Small intestine (tissue), 16 donors: ENCODE measurements around the gene RABL3. TPM values are rescaled to one million over a fixed set of nuclear protein-coding genes. Genes with fewer than 3 reads are reported as not detected.
A peak's percentile ranks its signal among the peaks of the same experiment; 100 is the strongest.
"Not testable (repeated sequence)": the region's sequence is repeated elsewhere in the genome, so short reads cannot be mapped to it uniquely, and the experiment has no call there.

Experiments
- DNase-seq, 2 donors: peaks; one replicate each; pipeline versions ENCODE4 v3.0.0 to v3.0.0-alpha.2; 2013
- FAIRE-seq: peaks from 2 replicates; lab custom pipeline; 2012; peaks lifted over from hg19 to GRCh38; lab: Jason Lieb, UNC
- H3K27ac ChIP-seq, 3 donors: one replicate each; pipeline ENCODE4 v1.5.1; 2013; ENCODE audit warnings: low read length in 2 of 3, mild to moderate bottlenecking in 2 of 3, control low read depth in 1 of 3, inconsistent platforms in 1 of 3, low read depth in 1 of 3, moderate library complexity in 1 of 3
- H3K27me3 ChIP-seq, 3 donors: one replicate each; pipeline ENCODE4 v1.6.1; 2013; ENCODE audit warnings: low read length in 3 of 3, inconsistent platforms in 1 of 3; ENCODE audit not compliant: control insufficient read depth in 3 of 3, insufficient read depth in 3 of 3
- H3K36me3 ChIP-seq, 3 donors: one replicate each; pipeline ENCODE4 v1.6.1; 2013; ENCODE audit warnings: low read length in 3 of 3, inconsistent platforms in 1 of 3, low read depth in 1 of 3, mild to moderate bottlenecking in 1 of 3, moderate library complexity in 1 of 3; ENCODE audit not compliant: control insufficient read depth in 3 of 3, insufficient read depth in 2 of 3
- H3K4me1 ChIP-seq, 3 donors: one replicate each; pipeline ENCODE4 v1.6.1; 2013; ENCODE audit warnings: low read length in 2 of 3, inconsistent platforms in 1 of 3, low read depth in 1 of 3, mild to moderate bottlenecking in 1 of 3, moderate library complexity in 1 of 3; ENCODE audit not compliant: control insufficient read depth in 3 of 3, insufficient read depth in 2 of 3
- H3K4me3 ChIP-seq, 3 donors: one replicate each; pipeline ENCODE4 v1.5.1; 2013; ENCODE audit warnings: low read length in 3 of 3, control low read depth in 1 of 3, inconsistent platforms in 1 of 3, low read depth in 1 of 3, mild to moderate bottlenecking in 1 of 3, moderate library complexity in 1 of 3
- H3K9me3 ChIP-seq, 2 donors: one replicate each; pipeline ENCODE4 v1.6.1; 2013; ENCODE audit warnings: low read depth in 1 of 2, low read length in 1 of 2; ENCODE audit not compliant: control insufficient read depth in 2 of 2, insufficient read depth in 1 of 2
- WGBS, 3 donors: extraction: QIAGEN DNeasy Blood & Tissue Kit; methylation state at CpG; one replicate each; pipeline ENCODE4 v1.1.7; 2013; 5-methylcytosine and 5-hydroxymethylcytosine counted together
- long read RNA-seq, 10 donors: transcript quantifications; one replicate each; lab custom pipeline, GENCODE V29; 2026
- polyA plus RNA-seq, 4 donors: library from polyadenylated mRNA; stranded (reverse) in 3 of 4; unstranded in 1 of 4; fragments of 200-250 nt in 3 of 4; fragments of 120-200 nt in 1 of 4; gene quantifications; one replicate each; pipeline versions ENCODE4 v1.2.1 to v1.2.3, GENCODE V29; 2013
- donor health status: healthy with polysubstance abuse.
- donor health status: control.
- donor health status: control.
- donor health status: Bipolar disorder and iron deficiency.
- donor health status: healthy.

Gene RABL3, protein sequence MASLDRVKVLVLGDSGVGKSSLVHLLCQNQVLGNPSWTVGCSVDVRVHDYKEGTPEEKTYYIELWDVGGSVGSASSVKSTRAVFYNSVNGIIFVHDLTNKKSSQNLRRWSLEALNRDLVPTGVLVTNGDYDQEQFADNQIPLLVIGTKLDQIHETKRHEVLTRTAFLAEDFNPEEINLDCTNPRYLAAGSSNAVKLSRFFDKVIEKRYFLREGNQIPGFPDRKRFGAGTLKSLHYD
- 10 to 100 TPM in 2 of 4 donors, 1 to 10 TPM in 2; 7.6 to 20.8 (median 10.2) TPM for polyA plus RNA-seq
- long read RNA-seq, donor 1: 0 reads
- long read RNA-seq, donor 2, partial matches to known transcripts: 0 of 5 reads
- long read RNA-seq, donor 2, other reads (novel, unspliced or antisense): 0 of 5 reads
- long read RNA-seq, donor 3, partial matches to known transcripts: 0 of 4 reads
- long read RNA-seq, donor 3, other reads (novel, unspliced or antisense): 0 of 4 reads
- long read RNA-seq, donor 4: 0 reads
- long read RNA-seq, donor 5, partial matches to known transcripts: 0 of 1 reads
- long read RNA-seq, donor 5, other reads (novel, unspliced or antisense): 0 of 1 reads
- long read RNA-seq, donor 6, partial matches to known transcripts: 0 of 4 reads
- long read RNA-seq, donor 6, other reads (novel, unspliced or antisense): 0 of 4 reads
- long read RNA-seq, donor 7: 0 reads
- long read RNA-seq, donor 8: 0 reads
- long read RNA-seq, donor 9: 0 reads
- long read RNA-seq, donor 10, transcript RABL3-201 (8 exons, 3,883 nt): major isoform, 5 of 6 reads
- long read RNA-seq, donor 10, partial matches to known transcripts: 0 of 6 reads
- long read RNA-seq, donor 10, other reads (novel, unspliced or antisense): 0 of 6 reads

DNA sequence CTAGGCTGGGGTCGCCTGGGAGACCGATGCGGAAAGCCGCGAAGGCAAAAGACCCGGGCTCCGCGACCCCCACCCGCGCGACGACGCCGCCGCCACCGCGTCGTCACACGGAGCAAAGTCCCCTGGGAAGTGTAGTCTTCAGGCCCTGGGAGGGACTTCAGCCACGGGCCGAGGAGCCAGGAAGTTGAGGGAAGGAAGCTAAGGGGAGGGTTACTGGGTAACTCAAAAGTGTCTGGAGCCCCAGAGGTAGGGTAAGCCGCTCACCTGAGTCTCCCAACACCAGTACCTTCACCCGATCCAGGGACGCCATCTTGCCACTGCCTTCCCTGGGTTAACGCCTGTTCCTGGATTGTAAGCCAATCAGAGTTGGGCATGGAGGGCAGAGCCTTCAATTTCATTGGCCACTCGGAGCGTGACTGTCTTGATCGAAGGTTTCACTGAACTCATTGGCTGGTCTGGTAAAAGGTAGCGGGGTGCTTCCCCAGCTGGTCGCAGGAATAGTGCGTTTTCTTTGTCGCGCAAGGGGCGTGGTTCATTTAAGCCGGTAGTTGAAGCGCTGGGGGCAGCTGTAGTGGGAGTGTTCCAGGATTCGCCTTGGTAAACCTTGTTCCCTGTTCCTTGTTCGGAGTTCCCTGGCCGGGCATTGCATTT is at the start of gene RABL3, which contains the start of gene GTF2E1:
RABL3 (minus strand) TSS at position 319 of the 651 bp plus-strand sequence; CDS start at position 310, 9 bp downstream.
GTF2E1 (plus strand) TSS at position 547 of the 651 bp plus-strand sequence. CDS start 7,809 bp downstream, outside the sequence.
- Histone ChIP-seq H3K27ac (peak within 1 kb of the TSS; percentile 93 to 99 (median 95)), H3K9me3 (peaks cover 1 to 22% of the 10 kb centered on the region in 2 donors), H3K4me1 (peaks cover 4 to 16% (median 9%) of the 10 kb centered on the region in 3 donors), H3K36me3 (peaks cover 0 to 11% (median 3%) of the 10 kb centered on the region in 3 donors), H3K27me3 (no peaks in the 10 kb centered on the region), H3K4me3 (peak within 1 kb of the TSS; percentile 78 to 99 (median 94))
- WGBS, 3 donors: 0% methylated on average over 39 of the region's 39 CpGs
- peak; percentile 100 for DNase-seq
- FAIRE-seq: no peak

DNA sequence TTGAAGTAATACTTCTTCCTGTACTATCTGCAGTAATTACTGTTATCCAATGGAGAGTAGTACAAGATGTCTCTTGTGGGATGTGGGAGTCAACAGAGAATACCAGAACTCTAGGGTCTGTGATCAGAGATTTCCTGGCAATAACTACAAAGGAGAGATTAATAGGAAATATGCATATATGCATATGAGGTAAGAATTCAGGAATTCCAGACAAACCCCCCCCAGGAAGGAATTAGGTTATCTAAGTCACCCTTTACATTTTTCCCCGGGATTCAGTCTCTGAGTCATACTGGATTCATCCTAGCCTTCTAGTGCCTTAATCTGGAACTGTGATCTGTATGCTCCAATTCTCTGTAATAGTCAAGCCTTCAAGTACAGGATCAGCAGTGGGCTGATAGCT is 49.6 kb upstream of the RABL3 start:
- no peak overlapping the region for H3K4me3 ChIP-seq
- H3K4me1 ChIP-seq: no peaks in the 10 kb centered on the region
- WGBS, 3 donors: 53 to 78% (median 72%) methylated on average over 1 of the region's 1 CpG
- FAIRE-seq (no peak), DNase-seq (no peak)
- H3K9me3 ChIP-seq: no peaks in the 10 kb centered on the region
- no peaks in the 10 kb centered on the region for H3K27me3 ChIP-seq
- no peak overlapping the region for H3K27ac ChIP-seq
- H3K36me3 ChIP-seq: no peaks in the 10 kb centered on the region

DNA sequence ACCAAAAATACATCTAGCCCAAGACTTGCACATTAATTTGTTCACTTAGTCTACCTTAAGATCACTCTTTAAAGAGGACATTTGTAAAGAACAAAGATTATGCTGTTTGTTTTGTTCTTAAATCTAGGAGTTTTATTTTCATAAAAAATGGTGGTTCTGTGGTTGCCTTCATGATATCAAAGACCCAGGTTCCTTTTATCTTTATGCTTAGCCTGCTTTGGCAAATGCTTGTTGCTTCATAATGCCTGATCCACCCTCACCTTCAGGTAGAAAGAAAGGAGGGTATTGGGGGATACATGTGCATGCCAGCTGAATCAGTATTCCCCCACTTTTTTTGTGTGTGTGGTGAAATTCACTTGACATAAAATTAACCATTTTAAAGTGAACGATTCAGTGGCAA is 48.7 kb upstream of the RABL3 start:
- H3K36me3 ChIP-seq: no peaks in the 10 kb centered on the region
- H3K4me1 ChIP-seq: no peaks in the 10 kb centered on the region
- no peak overlapping the region for H3K4me3 ChIP-seq
- no peaks in the 10 kb centered on the region for H3K27me3 ChIP-seq
- DNase-seq (no peak), FAIRE-seq (no peak)
- WGBS, 3 donors: 83 to 97% (median 93%) methylated on average over 1 of the region's 1 CpG
- no peaks in the 10 kb centered on the region for H3K9me3 ChIP-seq
- no peak overlapping the region for H3K27ac ChIP-seq

DNA sequence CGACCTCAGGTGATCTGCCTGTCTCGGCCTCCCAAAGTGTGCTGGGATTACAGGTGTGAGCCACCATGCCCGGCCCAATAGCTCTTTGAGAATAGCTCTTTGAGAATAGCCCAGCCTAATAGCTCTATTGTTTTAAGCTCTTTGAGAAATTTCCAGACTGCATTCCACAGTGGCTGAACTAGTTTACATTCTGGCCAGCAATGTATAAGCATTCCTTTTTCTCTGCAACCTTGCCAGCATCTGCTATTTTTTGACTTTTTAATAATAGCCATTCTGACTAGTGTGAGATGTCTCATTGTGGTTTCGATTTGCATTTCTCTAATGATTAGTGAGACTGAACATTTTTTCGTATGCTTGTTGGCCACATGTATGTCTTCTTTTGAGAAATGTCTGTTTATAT is 43.5 kb upstream of the RABL3 start:
- H3K4me3 ChIP-seq: not testable (repeated sequence)

DNA sequence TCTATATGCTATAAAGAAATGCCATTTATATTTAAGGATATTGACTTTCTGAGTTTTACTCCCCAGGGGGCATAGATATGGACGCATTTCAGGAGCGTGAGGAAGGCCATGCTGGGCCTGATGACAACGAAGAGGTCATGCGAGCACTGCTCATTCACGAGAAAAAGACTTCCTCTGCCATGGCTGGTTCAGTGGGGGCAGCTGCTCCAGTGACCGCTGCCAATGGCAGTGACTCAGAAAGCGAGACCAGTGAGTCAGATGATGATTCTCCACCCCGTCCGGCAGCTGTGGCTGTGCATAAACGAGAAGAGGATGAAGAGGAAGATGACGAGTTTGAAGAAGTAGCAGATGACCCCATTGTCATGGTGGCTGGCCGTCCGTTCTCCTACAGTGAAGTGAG is 38.7 kb upstream of the RABL3 start:
- no peak overlapping the region for H3K4me3 ChIP-seq
- peaks cover 6 to 14% (median 10%) of the 10 kb centered on the region in 3 donors for H3K36me3 ChIP-seq
- H3K27me3 ChIP-seq: no peaks in the 10 kb centered on the region
- H3K27ac ChIP-seq: no peak overlapping the region
- 82 to 97% (median 91%) methylated on average over 13 of the region's 13 CpGs for WGBS, 3 donors
- DNase-seq (no peak), FAIRE-seq (no peak)
- H3K4me1 ChIP-seq: no peaks in the 10 kb centered on the region
- no peaks in the 10 kb centered on the region for H3K9me3 ChIP-seq

More for the DNA sequence above, 43.5 kb upstream of the RABL3 start:
- not testable (repeated sequence) for H3K36me3 ChIP-seq, DNase-seq, FAIRE-seq, H3K4me1 ChIP-seq, H3K9me3 ChIP-seq, H3K27me3 ChIP-seq, H3K27ac ChIP-seq
- WGBS, 3 donors: 65 to 83% (median 78%) methylated on average over 5 of the region's 5 CpGs

DNA sequence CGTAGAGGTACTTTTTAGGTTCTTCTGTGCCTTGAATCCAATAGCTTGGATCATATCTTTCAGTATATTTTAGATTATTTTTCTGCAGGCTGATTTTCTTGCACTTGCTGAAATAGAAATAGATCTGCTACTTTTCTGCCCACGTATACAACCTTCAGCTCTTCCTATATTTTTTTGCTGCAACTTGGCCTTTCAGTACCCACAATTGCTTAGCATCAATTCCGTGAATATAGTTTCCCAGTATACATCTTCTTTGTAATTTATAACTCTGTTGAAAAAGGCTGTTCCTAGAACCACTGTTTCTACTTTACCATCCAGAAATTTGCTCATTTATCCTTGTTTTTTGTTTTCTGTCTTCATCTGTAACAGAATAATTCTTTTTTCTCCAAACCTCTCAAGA is 36.5 kb upstream of the RABL3 start:
- Histone ChIP-seq H3K4me1 (no peaks in the 10 kb centered on the region), H3K4me3 (no peak overlapping the region), H3K27ac (no peak overlapping the region), H3K9me3 (no peaks in the 10 kb centered on the region), H3K27me3 (no peaks in the 10 kb centered on the region), H3K36me3 (peaks cover 6 to 14% (median 10%) of the 10 kb centered on the region in 3 donors)
- DNase-seq (no peak), FAIRE-seq (no peak)
- whole genome bisulfite sequencing, 3 donors: 94 to 96% (median 96%) methylated on average over 3 of the region's 3 CpGs

DNA sequence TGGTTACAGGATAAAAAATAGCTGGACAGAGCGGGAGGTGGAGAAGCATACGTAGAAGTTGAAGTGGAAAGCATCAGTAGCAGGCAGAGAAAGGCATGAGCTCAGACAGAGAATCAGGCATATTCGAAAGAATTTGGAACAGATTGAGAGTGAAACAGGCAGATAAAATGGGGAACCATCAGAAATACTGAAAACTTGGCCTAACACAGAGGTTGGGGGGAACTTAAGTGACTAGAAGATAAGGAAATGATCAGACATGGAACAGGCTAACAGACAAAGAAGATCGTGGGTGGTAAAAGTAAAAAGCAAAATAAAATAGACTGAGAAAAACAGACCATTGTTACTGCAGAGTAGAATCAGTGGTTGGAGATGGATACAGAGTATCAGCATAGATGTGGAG is 33.1 kb upstream of the RABL3 start:
- H3K36me3 ChIP-seq: peaks cover 3 to 7% (median 5%) of the 10 kb centered on the region in 3 donors
- no peaks in the 10 kb centered on the region for H3K9me3 ChIP-seq
- H3K27me3 ChIP-seq: no peaks in the 10 kb centered on the region
- no peak overlapping the region for H3K27ac ChIP-seq
- WGBS, 3 donors: 91 to 94% (median 91%) methylated on average over 4 of the region's 4 CpGs
- no peak for FAIRE-seq
- H3K4me3 ChIP-seq: no peak overlapping the region
- no peaks in the 10 kb centered on the region for H3K4me1 ChIP-seq
- DNase-seq: no peak

DNA sequence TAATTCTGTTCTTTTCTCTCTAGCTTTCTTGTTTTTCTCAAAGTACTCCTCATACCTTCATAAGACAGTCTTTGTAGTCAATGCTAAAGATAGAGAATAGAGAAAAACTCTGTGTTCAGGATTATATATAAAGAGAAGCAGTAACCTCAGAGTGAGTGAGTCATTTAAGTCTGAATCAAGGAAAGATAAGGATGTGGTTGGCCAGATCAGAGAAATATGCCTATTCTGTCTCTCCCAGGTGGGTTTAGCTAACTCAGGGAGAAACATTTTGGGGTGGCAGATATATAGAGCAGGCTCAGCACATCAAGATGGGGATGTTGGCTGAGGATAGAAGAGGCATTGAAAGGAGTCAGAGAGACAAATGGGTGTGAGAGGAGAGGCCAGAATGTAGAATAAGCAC is 31.6 kb upstream of the RABL3 start:
- Histone ChIP-seq H3K27me3 (no peaks in the 10 kb centered on the region), H3K36me3 (peaks cover 3 to 7% (median 5%) of the 10 kb centered on the region in 3 donors), H3K27ac (no peak overlapping the region), H3K9me3 (no peaks in the 10 kb centered on the region), H3K4me3 (no peak overlapping the region), H3K4me1 (no peaks in the 10 kb centered on the region)
- no peak for FAIRE-seq
- no peak for DNase-seq
